Lower leg skin (tissue), 4 donors: ENCODE measurements around the gene ZNF283. TPM values are rescaled to one million over a fixed set of nuclear protein-coding genes. Genes with fewer than 3 reads are reported as not detected.

Experiments used
- DNase-seq, 2 donors: peaks; one replicate each; pipeline ENCODE4 v3.0.0-alpha.2; 2019; ENCODE audit warnings: low spot score in 2 of 2
- H3K4me3 ChIP-seq: fragments of 200-600 bp; sonication (generic); 2 replicates; pipeline ENCODE4 v1.5.1; 2017; ENCODE audit warnings: mild to moderate bottlenecking, low read depth; ENCODE audit not compliant: poor library complexity, severe bottlenecking
- CTCF ChIP-seq, 3 donors: fragments of 450-650 bp; IDR thresholded peaks; one replicate each; pipeline ENCODE4 v1.5.1; 2016; ENCODE audit warnings: antibody characterized with exemption in 3 of 3, mild to moderate bottlenecking in 3 of 3, moderate library complexity in 2 of 3
- POLR2A ChIP-seq, 2 donors: fragments of 450-650 bp; IDR thresholded peaks; one replicate each; pipeline ENCODE4 v1.6.1; 2016 to 2017; ENCODE audit warnings: antibody characterized with exemption in 2 of 2, mild to moderate bottlenecking in 1 of 2, moderate library complexity in 1 of 2
- WGBS, 2 donors: methylation state at CpG; one replicate each; pipeline ENCODE4 v1.1.5; 2018; 5-methylcytosine and 5-hydroxymethylcytosine counted together
- intact Hi-C: fragments of 100-400 bp; cut with DNase I; formaldehyde crosslinking; loops from one replicate; pipeline ENCODE4 v1.15.0; 2023; ENCODE audit warnings: low total_unique reads
- total RNA-seq, 4 donors: library from RNA; depleted of rRNA; stranded (reverse); fragments of >200 nt; gene quantifications; one replicate each; pipeline ENCODE4 v1.1.0, GENCODE V29; 2016

Gene ZNF283
- total RNA-seq, 4 donors from 2014 or later, result 4.3 to 9.6 (median 6.3) TPM

GRCh38 chr19:43781630-43782310 is 45.4 kb upstream of the ZNF283 start:
- intact Hi-C loops, result loop anchor here (5.0 kb wide), 1 partner anchor 34 kb away; no protein-coding TSS in a partner anchor
- H3K4me3 ChIP-seq, result no peak overlapping the region
- DNase-seq, result no peak
- 74 to 77% methylated on average over 14 of the region's 14 CpGs for WGBS, 2 donors
- TF ChIP-seq CTCF (IDR thresholded peaks at IDR 0.05) (no peak), POLR2A (IDR thresholded peaks at IDR 0.05) (no peak)

DNA sequence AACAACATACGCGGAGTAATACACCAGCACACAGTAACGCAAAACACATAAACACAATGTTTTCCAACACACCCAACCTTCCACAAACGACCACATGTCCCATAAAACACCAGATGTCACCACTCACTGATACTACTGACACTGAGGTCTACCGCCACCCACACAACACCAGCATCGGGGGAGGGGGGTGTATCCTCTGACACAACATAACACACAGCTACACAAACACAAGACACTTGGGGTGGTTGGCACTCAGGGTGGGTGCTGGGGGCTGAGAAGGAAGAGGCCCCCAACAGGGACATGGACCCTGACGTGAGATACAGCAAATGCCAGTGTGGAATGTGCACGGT is 44.8 kb upstream of the ZNF283 start:
- intact Hi-C loops, result loop anchor here (5.0 kb wide), 1 partner anchor 35 kb away; no protein-coding TSS in a partner anchor
- TF ChIP-seq POLR2A (IDR thresholded peaks at IDR 0.05) (no peak), CTCF (IDR thresholded peaks at IDR 0.05) (no peak)
- no peak overlapping the region for H3K4me3 ChIP-seq
- DNase-seq, result no peak
- 36 to 40% methylated on average over 8 of the region's 8 CpGs for WGBS, 2 donors

- DNase-seq, result peak in 1 of 2 donors; percentile 65
- TF ChIP-seq POLR2A (IDR thresholded peaks at IDR 0.05) (no peak), CTCF (IDR thresholded peaks at IDR 0.05) (no peak)
Measured at GRCh38 chr19:43782689-43783231, 44.4 kb upstream of the ZNF283 start.

GRCh38 chr19:43783636-43784035 is 43.5 kb upstream of the ZNF283 start:
- DNase-seq, result no peak
- H3K4me3 ChIP-seq, result no peak overlapping the region
- intact Hi-C loops, result loop anchor here (5.0 kb wide), 1 partner anchor 36 kb away; no protein-coding TSS in a partner anchor
- WGBS, 2 donors, result 85 to 92% methylated on average over 8 of the region's 8 CpGs
- TF ChIP-seq POLR2A (IDR thresholded peaks at IDR 0.05) (peak in 1 of 2 donors; percentile 8), CTCF (IDR thresholded peaks at IDR 0.05) (no peak)

More at GRCh38 chr19:43782689-43783231, 44.4 kb upstream of the ZNF283 start:
- intact Hi-C loops, result loop anchor here (5.0 kb wide), 1 partner anchor 35 kb away; no protein-coding TSS in a partner anchor
- H3K4me3 ChIP-seq, result no peak overlapping the region
- 35 to 40% methylated on average over 19 of the region's 24 CpGs for WGBS, 2 donors

- no peak overlapping the region for H3K4me3 ChIP-seq
- intact Hi-C loops, result loop anchor here (5.0 kb wide), 1 partner anchor 37 kb away; no protein-coding TSS in a partner anchor
- TF ChIP-seq POLR2A (IDR thresholded peaks at IDR 0.05) (no peak), CTCF (IDR thresholded peaks at IDR 0.05) (no peak)
- WGBS, 2 donors, result 26% methylated on average over 4 of the region's 4 CpGs
- no peak for DNase-seq
Measured at GRCh38 chr19:43784241-43784980, 42.7 kb upstream of the ZNF283 start.
